TTC549 (cell line): ENCODE results near the gene PTPRF.

Source experiments
- FAIRE-seq: peaks from 2 replicates; lab custom pipeline; 2012; peaks lifted over from hg19 to GRCh38; lab: Jason Lieb, UNC

Gene PTPRF

DNA sequence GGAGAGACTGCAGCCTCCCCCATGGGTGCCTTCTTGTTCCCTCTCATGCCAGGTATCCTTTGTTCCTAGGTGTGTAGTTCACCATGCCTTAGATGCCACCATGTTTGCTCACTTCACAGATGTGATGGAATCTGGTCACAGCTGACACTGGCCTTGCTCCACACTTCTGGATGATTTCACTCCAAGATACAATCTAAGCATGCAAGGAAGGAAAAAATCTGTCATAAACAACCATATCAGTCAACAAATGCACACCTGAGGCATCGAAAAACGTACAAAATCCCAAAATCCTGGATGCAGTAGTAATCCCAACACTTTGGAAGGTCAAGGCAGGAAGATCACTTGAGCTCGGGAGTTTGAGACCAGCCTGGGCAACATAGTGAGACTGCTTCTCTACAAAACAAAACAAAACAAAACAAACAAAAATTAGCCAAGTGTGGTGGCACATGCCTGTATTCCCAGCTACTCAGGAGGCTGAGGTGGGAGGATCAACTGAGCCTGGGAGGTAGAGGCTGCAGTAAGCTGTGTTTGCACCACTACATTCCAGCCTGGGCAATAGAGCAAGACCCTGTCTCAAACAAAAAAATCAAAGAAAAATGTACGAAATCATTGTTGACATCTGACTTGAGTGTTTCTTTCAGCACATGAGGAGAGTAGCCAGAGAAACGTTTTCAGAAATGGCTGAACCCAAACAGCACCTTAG lies 17.1 kb upstream of the PTPRF start:
- no peak for FAIRE-seq

DNA sequence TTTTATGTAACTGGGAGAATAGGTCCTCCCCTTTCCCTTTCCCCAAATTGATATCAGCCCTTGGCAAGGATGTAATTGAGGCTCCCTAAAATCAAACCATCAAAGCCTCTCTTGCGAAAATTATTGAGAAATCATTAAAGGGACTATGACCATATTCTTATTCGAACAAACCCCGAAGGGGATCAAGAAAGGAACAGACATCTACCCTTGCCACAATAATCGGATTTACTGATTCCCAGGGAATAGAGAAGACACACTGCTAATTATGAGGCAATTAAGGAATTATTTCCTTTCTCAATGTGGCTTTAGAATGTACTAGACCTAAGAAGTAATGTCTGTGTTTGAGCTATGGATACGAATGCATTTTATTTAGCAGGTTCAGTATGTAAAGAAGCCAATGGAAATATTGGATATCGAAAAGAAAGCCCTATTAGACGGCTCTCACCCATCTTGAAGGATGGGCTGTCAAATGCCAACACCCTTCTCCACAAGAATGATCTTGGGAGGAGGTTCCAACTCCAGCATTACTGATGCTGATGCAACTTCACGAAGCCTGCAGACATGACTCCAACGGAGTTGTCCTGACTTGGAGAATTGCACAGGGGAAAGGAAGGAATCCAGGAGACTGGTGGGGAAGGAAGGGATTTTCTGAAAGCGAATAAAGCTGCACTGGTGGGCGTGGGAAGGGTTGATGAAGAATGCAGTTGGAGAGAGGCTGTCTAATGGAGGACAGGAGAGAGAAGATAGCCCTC lies 11.6 kb upstream of the PTPRF start:
- no peak for FAIRE-seq

DNA sequence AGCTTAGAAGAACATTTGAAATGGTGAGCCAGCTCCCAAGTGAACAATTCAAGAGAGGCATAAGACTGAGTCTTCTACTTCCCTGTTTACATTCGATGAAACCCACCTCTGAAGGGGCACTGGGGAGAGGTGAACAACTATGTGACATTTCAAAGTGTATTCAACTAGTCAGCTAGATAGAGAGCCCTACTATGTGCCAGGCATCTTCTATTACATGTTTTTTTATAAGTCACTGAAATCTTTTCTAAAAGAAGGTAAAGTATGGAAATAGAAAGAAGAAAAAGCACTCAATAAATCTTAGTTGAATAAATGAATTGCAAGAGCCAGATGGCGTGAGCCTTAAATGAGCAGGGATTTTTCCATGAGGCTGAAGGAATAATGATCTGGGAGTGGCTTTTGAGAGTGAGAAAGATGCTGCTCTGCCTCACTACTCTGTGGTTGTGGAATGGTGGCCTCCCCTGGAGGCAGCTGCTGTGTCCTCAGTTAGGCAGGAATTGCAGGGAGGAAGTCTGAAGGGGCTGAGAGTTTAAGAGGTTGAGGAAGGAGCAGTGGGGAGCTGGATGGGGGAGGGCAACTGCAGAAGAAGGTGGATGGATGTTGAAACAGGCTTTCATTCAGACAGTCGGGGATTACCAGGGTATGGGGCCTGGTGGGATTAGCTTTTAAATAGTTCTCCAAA lies 10.4 kb upstream of the PTPRF start:
- no peak for FAIRE-seq

DNA sequence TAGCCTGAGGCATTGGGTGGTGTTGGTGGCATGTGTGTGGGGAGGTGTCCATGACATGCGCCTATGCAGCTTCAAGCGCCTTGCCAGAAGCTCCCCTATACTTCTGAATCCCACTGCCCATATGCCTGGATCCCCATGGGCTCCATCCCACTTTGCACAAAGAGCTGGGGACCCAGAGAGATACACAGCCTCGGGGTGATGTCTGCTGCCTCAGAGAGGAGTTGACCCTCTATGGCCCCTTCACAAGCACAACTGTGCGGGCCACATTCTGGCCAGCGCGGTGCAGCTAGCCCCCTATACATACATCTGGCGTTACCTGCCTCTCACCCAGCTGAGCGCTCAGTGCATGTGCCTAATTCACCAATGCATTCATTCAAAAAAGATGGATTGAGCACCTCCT lies 9.6 kb upstream of the PTPRF start:
- no peak for FAIRE-seq

DNA sequence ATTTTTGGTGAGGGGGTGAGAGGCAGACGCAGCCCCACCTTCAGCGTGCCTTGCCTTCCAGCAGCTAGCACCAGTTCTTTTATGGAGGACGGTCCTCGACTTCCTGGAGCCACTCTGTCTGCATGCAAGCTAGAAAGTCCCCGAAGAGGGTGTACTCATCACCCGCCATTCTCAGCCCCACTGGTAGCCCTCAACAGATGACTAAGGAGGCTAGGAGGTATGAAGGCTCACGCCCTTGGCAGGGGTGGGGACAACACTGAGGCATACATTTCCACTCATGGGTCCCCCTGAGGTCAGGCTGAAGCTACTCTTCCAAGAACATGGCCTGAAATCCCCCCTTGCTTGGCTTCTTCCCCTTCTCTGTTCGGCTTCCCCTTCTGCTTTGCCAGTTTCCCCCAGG lies 8.9 kb upstream of the PTPRF start:
- no peak for FAIRE-seq

DNA sequence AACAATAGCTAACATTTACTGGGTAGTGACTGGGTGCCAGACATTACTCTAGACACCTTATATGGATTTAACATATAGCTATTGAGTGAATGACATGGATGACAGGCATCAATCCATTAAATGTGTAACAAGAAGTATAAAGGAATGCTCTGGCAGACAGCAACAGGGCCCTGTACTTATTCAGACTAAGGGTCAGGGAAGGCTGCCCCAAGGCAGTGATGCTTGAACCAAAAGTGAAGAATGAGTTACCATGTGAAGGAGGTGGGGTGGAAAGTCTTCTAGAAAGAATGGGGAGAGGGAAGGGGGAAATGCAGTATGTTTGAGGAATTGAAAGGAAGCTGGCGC lies 8.3 kb upstream of the PTPRF start:
- FAIRE-seq: no peak

DNA sequence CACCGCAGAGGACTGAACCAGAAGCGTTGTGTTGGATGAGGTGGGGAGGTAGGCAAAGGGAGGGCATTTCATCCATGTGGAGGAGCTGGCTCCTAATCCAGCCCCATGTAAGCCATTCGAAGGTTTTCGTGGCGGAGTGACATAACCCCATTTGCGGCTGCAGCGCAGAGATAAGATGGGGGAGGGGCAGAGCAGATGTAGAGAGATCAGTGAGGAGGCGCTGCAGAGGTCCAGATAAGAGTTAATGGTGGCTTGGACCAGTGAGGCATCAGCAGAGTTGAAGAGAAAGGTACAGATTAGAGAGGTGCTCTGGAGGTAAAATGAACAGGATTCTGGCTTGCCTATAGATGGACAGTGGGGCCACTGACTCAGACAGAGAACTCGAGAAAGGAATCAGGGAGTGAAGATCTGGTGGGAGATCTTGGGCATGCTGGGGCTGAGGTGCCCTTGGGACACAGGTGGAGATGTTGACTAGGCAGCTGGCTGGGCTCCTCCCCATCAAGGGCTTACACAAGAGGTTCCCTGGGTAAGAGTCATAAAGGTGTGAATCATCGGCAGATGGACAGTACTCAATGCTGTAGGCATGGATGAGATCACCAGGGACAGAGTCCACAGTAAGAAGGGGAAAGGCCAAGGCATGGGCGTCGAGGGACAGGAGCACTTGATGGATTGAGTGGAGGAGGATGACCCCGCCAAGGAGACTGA lies 7.8 kb upstream of the PTPRF start:
- FAIRE-seq: no peak

DNA sequence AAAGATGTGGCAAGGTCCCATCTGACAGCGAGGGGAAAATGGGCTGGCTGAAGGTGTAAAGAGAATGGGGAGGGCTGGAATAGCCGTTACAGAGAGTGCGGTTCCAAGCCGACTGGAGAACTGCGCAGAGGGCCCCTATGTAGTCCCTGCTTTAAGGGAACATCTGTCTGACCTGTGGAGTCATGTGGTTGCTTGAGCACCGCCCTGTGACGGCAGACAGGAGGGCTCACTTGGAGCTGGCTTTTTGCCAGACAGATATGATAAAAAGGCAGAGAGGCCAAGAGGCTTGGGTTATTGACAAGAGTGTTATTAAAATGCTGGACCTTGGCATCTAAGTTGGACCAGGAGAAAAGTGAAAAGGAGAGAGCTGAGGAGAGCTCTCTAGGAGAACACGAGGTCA lies 5.9 kb upstream of the PTPRF start:
- no peak for FAIRE-seq

DNA sequence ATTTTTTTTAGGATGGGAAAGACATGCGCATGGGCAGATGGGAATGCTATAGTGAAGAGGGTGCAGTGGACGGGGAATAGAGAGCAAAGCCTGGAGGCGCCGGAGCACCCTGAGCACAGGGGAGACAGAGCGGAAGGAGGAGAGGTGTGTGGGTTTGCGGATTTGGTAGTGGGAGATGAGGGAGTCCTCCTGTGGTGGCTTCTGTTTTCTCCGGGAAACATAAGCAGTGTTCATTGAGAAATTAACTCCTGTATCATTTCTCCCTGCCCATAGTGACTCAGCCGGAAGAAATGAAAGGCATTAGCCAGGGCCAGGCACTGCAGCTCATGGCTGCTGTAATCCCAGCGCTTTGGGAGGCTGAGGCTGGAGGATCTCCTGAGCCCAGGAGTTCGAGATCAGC lies 4.7 kb upstream of the PTPRF start:
- FAIRE-seq: no peak

DNA sequence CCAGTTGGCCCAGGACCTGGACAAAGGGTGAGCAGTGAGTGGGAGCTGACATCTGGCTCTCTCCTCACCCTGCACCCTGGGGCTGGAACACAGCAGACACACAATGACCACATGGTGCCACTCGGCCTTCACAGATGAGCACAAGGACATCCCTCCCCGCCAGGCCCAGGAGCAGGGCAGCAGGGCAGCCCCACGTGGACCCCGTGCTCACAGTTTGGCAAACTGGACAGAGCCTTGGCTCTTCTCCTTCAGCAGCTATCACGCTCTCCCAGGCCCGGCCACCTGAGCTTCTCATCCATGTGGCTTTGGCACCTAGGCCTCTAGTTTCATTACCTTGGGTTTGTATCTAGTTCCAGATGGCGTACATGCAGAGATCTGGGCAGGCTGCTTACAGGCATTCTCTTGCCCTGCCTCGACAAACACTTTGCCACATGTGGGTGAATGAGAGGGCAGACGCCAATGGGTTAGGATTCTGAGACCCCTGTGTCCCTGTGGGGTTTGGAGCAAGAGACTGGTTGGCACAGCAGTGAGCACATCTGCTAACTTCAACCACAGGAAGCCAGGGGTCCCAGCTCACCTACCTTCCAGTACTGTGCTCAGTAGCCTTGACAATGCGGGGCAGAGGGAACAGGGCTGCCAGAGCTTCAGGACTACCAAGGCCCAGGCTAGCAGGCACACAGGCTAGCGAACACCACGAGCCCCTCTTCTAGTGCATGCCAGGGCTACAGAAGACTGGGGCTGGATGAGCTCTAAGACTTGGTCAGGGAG lies 3.4 kb upstream of the PTPRF start:
- FAIRE-seq: no peak

DNA sequence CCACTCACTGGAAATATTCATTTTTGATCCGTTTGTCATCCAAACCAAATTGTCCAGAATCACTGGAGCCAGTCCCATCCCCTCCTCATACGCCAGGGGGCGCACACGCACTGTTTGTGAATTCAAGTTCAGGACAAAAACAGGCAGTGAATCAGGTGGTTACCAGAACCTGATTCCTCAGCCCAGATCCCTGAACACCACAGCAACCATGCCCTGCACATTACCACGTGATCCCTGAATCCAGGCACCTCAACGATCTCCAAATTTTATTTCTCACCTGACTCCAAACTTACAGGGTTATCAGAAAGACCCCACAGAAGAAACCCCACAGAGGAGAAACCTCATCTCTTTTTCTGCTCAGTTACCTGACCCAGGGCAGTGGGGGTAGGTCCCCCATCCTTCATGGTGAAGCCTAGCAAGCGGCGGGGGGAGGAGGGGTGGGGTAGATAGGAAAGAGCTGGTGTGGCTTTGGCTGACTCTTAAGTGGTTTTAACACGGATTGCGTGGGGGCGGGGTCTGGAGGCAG lies 1.4 kb upstream of the PTPRF start:
- FAIRE-seq: peak; percentile 86

DNA sequence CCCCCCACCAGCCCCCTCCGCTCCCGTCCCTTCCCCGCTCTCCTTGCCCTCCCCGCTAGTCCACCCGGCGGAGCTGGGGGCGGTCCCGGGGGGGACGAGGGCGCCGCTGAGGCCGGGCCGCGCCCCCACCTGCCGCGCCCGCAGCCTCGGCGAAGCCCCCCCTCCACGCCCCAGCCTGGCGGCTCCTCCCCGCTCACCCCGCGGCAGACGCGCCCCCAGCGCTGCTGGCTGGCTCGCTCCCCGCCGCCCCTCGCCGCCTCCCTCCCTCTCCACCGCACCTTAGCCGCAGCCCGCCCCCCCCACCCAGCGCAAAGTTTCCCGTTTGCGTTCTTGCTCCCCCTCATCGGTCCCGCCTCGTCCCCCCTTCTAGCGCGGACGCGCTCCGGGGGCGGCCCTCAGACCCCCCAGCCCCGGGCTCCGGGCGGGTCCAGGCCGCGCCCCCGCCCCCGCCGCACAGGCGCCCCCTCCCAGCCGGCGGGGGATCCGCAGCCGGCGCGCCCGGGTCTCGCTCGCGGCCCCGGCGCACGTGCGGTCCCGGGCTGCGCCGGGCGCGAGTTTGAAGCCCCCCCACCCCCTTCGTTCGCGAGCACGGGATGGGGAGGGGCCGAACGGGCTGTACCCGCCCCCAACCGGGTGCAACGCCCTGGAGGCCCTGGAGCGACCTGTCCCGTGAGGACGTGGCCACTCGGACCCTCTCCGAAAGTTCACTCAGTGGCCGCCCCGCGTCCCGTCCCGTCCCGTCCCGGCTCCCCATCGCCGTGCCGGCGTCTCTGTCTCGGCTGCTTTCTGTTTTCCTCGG lies 623 bp downstream of the PTPRF start:
- FAIRE-seq: no peak

DNA sequence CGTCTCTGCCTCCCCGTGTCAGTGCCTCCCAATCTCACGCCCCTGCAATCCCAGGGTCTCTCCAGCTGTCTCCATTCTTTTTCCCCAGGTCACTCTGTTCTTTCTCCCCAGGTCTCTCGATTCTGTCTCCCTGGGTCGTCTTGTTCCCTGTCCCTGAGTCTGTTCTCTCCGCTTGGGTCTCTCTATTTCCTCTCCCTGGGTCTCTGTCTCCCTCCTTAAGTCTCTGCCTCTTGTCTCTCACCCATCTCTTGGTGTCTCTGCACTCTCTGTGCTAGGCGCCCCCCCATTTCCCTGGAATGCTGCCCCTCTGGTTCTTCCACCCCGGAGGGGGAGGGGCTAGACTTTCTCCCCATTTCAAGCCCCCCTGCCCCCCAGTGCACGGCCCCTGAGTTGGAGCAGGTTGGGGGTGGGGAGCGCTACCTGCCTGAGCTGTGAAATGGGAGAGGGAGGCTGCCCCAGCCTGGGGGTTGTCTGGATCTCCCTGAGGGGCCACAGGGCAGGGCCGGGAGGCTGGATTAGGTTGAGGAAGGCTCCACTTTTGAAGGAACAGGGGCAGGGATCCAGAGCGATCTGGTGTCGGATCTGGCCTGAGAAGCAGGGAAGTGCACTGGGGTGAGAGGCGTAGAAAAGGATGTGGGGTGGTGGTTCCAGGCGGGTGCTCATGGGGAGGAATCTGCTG lies 1.4 kb downstream of the PTPRF start:
- no peak for FAIRE-seq

DNA sequence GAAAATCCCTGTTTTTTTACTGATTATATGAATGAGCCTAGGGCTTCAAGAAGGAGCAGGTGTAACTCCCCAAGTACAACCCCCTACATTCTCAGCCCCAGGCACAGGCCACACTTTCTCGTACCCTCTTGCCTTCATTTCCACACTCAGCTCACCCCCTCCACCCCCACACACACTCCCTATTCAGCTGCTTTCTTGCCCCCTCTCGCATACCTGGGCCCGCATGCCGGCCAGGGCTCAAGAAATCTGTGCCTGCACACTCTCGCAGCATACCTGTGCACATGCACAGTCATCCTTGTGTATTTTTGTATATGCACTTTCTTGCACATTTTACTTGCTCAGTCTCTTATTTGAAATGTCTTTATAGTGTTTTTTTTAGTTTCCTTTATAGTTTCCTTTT lies 2.0 kb downstream of the PTPRF start:
- FAIRE-seq: no peak

DNA sequence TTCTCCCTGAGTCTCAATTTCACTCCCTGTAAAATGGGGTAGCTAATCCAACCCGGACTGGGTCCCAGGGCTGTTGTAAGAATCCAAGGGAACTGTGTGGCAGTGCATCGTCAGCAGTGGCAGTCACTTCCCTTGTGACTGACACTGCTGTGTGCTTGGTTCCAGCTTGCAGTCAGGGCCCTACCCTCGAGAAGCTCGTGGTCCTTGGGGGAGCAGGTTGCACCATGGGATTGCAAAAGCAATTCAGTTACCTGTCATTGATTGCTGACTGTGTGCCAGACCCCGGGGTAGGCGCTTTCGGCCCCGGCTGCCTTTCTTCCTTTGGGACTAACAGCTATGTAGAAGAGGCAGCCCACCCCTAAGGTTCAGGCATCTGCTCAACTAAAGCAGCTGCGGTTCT lies 2.9 kb downstream of the PTPRF start:
- FAIRE-seq: no peak

DNA sequence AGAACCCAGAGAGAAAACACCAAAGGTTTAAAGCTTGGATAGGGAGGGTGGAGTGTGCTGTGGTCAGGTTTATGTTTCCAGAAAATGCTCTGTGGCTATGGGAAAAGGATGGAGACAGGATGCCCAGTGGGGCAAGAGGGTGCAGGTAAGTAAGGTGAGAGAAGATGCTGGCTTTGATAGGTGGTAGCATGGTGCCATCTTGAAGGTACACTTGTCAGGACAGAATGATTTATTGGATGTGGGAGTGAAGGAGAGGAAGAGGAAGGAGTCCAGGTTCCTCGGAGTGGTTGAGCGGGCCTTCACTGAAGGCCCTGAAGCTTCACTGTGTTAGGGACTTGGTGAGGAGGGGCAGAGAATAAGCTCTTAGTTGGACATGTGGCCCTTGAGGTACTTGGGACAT lies 3.6 kb downstream of the PTPRF start:
- no peak for FAIRE-seq

DNA sequence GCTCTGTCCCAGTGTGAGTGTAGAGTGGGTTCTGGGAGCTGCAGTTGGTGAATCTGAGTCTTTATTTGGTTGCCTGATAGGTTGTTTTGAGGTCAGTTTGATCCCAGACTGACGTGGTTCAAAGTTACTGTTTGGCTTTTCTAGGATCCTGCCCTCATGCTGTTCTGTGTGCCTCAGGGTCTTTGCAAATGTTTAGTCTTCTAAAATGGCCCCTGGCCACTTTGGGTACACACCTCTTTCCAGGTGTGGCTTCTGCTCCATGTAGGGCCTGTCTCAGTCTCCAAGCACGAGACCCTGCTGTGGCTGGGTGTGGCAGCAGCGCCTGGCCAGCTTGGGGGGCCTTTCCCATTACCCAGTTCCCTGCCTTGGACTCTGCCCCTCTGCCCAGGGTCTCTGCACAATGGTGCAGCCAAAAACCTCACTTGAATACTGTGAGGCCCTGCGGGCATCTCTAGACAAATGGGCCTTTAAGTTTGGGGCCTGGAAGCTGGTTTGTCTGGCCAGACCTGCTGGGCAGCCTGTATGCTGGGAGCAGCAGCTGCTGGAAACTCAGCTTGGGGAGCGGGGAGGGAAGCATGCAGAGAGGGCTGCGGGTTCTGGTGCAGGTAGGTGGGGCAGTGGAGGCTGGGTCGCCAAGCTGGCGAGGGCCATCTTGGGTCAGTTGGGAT lies 5.6 kb downstream of the PTPRF start:
- no peak for FAIRE-seq

DNA sequence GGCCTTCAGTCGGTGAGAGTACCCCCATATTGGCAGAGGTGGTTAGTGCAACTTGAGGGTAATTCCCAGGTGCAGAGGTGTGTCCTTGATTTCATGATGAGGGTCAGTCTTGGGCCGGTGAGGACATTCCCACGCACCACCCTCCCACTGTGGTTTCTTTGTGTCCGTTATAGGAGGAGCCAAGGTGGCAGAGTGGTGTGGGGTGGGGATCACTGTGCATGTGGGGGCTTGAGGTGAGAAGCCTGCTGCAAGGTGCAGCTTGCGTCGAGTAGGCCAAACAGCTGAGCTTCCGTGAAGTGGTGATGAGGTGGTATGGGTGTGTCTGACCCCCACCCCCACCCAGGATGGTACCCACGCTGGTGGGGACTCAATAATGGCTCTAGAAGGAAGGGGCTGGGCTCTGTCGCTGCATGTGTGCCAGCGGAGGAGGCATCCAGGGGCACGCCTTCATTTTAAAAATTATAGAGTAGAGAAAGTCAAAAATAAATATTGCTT lies 6.2 kb downstream of the PTPRF start:
- no peak for FAIRE-seq

DNA sequence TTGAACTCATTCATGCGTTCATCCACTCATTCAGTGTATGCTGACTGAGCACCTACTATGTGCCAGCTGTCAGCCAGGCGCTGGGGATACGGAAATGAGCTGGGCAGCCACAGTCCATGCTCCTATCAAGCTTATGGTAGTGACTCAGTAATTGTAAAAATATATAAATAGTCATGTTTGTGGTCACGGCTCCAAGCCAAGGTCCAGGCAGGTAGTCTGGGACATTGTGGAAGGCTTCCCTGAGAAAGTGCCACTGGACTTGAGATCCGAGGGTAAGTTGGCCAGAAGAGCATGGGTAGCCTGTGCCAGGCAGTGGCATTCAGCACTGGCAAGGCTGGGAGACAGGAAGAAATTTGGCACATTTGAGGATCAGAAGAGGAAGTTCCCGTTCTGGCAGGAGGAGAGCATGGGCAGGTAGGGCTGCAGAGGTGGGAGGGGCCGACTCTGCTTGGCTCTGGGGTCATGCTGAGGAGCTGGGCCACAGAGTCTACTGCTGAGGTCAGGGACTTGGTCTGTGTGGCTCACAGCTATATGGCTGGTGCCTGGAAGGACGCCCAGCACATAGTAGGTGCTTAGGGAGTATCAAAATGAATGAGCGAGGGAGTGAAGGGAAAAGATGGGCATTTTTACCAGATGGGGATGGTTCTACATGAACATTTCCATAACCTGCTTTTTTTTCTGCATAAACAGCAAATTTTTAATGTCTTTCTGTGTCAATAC lies 6.9 kb downstream of the PTPRF start:
- FAIRE-seq: no peak
